ENCODE results near the gene ESRRB. TPM values are rescaled to one million over a fixed set of nuclear protein-coding genes. Genes with fewer than 3 reads are reported as not detected.

Gene ESRRB
- total RNA-seq, 1 donor from 2014 or later, result 0.23 TPM

DNA sequence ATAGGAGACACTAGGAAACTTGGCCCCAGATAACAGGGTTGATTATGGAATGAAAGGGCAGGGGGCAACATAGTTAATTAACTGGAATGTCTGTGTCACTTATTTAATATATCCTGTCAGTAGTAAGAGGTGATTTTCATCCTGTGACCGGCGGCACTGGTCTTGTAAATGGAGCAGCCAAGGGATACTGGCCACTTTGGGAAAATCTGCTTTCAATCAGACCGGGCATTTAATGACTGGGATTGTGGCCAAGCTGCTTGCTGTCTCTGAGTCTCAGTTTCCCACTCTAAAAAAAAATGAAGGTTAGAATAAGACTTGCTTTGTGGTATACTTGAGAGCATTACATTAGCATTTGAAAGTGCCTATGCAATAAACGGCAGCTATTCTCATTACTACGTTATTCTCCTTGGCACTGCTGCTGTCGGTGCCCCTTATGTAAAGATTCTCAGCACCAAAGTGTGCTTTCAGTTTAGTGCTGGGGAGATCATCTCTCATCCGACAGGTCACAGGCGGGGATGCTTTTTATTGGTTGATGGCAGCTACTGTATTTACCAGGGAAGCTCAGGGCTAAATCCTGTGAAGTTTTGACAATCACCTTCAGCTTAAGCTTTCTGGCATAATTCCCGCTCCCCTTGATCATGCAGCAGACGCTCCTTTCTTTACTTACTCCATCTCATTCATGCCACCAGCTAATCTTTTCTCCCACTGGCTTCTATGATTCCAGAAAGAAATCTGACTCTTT, 162.1 kb downstream of the ESRRB start:
- Mint-ChIP-seq H3K27me3 (ENCODE audit: low read depth) (peaks cover 2% of the 10 kb centered on the region), H3K4me1 (ENCODE audit: low read depth) (no peaks in the 10 kb centered on the region), H3K36me3 (ENCODE audit: low read depth) (no peaks in the 10 kb centered on the region), H3K4me3 (ENCODE audit: low read depth) (no peak overlapping the region), H3K9me3 (no peaks in the 10 kb centered on the region), H3K27ac (no peak overlapping the region)
- intact Hi-C loops (cut with micrococcal nuclease), result no loop called here
- DNase-seq (ENCODE audit: low spot score), result no peak

DNA sequence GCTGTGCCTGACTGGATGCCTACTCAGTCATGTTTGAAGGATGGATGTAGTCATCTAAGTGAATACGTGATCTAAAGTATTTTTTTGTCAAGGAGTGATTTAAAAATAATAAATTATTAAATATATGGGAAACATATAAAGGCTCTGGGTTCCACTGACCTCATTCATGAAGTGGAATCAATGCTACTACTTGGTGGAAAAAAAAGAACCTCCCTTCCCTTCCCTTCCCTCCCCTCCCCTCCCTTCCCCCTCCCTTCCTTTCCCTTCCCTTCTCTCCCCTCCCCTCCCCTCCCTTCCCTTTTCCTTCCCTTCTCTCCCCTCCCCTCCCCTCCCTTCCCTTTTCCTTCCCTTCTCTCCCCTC, 162.7 kb downstream of the ESRRB start:
- peaks cover 2% of the 10 kb centered on the region for H3K27me3 Mint-ChIP-seq (ENCODE audit: low read depth)
- H3K9me3 Mint-ChIP-seq, result no peaks in the 10 kb centered on the region
- H3K4me1 Mint-ChIP-seq (ENCODE audit: low read depth), result no peaks in the 10 kb centered on the region
- H3K36me3 Mint-ChIP-seq (ENCODE audit: low read depth), result no peaks in the 10 kb centered on the region
- H3K4me3 Mint-ChIP-seq (ENCODE audit: low read depth), result no peak overlapping the region
- no peak for DNase-seq (ENCODE audit: low spot score)
- intact Hi-C loops (cut with micrococcal nuclease), result no loop called here
- H3K27ac Mint-ChIP-seq, result no peak overlapping the region

DNA sequence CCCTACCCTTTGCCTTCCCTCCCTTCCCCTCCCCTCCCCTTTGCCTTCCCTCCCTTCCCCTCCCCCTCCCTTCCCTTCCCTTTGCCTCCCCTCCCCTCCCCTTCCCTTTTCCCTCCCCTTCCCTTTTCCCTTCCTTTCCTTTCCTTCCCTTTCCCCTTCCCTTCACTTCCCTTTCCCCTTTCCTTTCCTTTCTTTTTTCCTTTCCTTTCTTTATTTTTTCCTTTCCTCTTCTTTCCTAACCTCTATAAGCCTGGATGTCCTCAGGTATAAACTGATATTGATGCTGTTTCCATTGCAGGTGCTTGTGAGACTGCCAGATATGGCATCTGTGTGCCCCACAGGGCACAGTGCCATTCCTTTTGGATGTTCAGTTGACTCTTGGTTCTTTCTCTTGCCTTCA, 163.2 kb downstream of the ESRRB start:
- Mint-ChIP-seq H3K27me3 (ENCODE audit: low read depth) (peaks cover 2% of the 10 kb centered on the region), H3K4me3 (ENCODE audit: low read depth) (no peak overlapping the region), H3K27ac (no peak overlapping the region), H3K9me3 (no peaks in the 10 kb centered on the region), H3K4me1 (ENCODE audit: low read depth) (no peaks in the 10 kb centered on the region), H3K36me3 (ENCODE audit: low read depth) (no peaks in the 10 kb centered on the region)
- intact Hi-C loops (cut with micrococcal nuclease), result no loop called here
- DNase-seq (ENCODE audit: low spot score), result no peak

DNA sequence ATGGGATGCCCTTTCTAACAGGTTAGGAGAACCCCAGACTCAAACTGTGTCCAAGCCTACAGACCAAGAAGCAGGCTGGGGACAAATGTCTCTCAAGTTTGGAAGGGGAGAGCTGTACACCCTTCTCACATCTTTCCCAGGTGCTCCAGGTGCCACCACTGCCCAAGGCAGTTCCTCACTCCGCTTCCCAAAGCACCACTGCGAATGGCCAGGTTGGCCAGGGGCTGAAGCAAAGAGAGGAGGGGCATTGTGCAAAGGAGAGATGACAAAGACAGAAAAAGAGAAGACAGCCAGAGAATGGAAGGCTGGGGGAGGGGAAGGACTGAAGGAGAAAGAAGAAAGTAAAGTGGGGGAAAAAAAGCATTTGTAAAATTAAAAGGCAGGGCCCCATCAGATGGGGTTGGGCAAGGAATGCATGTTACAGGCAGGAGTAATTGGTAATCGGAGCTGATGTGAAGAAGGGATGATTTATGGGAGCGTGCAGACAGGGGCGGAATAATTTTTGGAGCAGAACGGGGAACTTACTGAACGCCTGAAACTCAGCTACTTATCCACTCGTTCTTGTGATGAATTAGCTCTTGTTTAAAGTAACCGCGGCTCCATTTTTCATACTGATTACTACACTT, 165.8 kb downstream of the ESRRB start:
- no peak overlapping the region for H3K4me3 Mint-ChIP-seq (ENCODE audit: low read depth)
- no peak overlapping the region for H3K27ac Mint-ChIP-seq
- DNase-seq (ENCODE audit: low spot score), result no peak
- H3K27me3 Mint-ChIP-seq (ENCODE audit: low read depth), result peaks cover 2% of the 10 kb centered on the region
- no peaks in the 10 kb centered on the region for H3K9me3 Mint-ChIP-seq
- no peaks in the 10 kb centered on the region for H3K4me1 Mint-ChIP-seq (ENCODE audit: low read depth)
- no peaks in the 10 kb centered on the region for H3K36me3 Mint-ChIP-seq (ENCODE audit: low read depth)
- intact Hi-C loops (cut with micrococcal nuclease), result no loop called here

DNA sequence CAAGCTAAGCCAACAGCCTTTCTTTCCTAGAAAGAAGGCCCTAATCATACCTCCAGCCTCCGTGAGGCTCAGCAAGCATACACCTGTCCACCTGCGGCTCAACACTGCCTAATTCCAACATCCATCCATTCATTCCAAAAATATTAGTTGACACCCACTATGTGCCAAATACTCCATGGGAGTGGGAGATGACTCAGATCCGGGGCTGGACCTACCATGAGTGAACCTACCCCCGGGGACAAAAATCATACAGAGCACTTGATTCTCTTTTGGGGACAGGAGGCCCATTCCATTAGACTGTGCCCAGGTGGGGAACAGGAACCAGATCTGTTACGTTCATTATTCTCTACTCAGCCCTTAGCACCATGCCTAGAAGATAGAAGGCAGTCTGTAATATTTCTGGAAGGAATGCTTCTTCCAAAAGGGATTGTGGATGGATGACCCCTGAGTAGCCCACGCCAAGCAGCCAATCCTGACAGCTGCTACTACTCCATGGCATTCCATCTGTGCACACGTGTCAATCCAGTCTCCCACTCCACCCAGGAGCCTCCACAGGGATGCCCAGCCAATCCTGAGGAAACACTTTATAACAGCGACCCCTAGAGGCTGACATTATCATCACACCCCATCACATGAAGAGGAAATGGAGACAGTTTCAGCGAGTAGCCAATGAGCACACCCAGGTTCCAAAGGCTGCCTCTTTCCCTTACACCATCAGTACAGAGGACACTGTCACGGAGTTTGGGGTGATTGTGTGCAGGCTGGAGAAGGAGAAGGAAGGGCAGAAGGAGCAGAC, 170.7 kb downstream of the ESRRB start:
- Mint-ChIP-seq H3K9me3 (no peaks in the 10 kb centered on the region), H3K27ac (no peak overlapping the region), H3K36me3 (ENCODE audit: low read depth) (no peaks in the 10 kb centered on the region), H3K4me1 (ENCODE audit: low read depth) (no peaks in the 10 kb centered on the region), H3K4me3 (ENCODE audit: low read depth) (no peak overlapping the region), H3K27me3 (ENCODE audit: low read depth) (peaks cover 2% of the 10 kb centered on the region)
- no peak for DNase-seq (ENCODE audit: low spot score)
- intact Hi-C loops (cut with micrococcal nuclease), result no loop called here

DNA sequence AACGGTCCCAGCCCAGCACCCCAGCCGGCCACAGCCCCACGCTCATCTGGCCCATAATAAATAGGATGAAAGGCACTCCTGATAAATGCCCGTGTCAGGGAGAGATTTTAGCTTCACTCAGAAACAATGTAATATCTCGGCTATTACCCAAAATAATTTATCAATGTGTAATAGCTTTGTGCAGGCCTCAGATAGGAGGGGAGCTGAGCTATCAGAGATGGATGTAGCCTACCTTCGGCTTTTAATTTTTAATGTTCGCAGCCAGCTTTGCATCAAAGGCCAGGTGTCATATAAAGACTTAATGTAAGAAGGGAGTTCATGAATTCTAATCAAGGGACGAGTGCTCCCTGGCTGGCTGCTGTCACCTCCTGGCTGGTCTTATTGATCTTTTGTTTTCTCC, 171.9 kb downstream of the ESRRB start:
- H3K4me3 Mint-ChIP-seq (ENCODE audit: low read depth), result no peak overlapping the region
- H3K27ac Mint-ChIP-seq, result no peak overlapping the region
- H3K27me3 Mint-ChIP-seq (ENCODE audit: low read depth), result no peaks in the 10 kb centered on the region
- no peaks in the 10 kb centered on the region for H3K4me1 Mint-ChIP-seq (ENCODE audit: low read depth)
- intact Hi-C loops (cut with micrococcal nuclease), result no loop called here
- H3K9me3 Mint-ChIP-seq, result no peaks in the 10 kb centered on the region
- DNase-seq (ENCODE audit: low spot score), result no peak
- H3K36me3 Mint-ChIP-seq (ENCODE audit: low read depth), result no peaks in the 10 kb centered on the region

DNA sequence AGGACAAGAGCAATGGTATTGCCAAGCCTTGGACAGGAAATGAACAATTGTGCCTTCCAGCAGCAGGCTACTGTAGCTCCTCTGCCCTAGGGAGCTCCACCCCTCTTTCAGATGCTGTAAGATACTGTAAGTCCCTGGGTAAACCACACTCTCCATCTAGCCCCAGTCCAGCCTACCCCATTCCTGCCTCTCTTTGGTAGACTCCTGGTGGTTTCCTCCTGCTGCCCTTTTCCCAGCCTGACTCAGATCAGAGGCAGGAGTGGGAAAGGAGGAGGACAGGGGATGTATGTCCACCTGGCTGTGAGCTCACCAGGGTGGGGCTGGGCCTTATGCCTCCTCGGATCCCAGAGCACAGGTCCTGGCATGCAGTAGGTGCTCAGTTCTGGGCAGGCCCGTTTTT, 174.6 kb downstream of the ESRRB start:
- Mint-ChIP-seq H3K9me3 (no peaks in the 10 kb centered on the region), H3K4me1 (ENCODE audit: low read depth) (no peaks in the 10 kb centered on the region), H3K27me3 (ENCODE audit: low read depth) (no peaks in the 10 kb centered on the region), H3K36me3 (ENCODE audit: low read depth) (no peaks in the 10 kb centered on the region), H3K4me3 (ENCODE audit: low read depth) (no peak overlapping the region), H3K27ac (no peak overlapping the region)
- DNase-seq (ENCODE audit: low spot score), result no peak
- intact Hi-C loops (cut with micrococcal nuclease), result no loop called here

DNA sequence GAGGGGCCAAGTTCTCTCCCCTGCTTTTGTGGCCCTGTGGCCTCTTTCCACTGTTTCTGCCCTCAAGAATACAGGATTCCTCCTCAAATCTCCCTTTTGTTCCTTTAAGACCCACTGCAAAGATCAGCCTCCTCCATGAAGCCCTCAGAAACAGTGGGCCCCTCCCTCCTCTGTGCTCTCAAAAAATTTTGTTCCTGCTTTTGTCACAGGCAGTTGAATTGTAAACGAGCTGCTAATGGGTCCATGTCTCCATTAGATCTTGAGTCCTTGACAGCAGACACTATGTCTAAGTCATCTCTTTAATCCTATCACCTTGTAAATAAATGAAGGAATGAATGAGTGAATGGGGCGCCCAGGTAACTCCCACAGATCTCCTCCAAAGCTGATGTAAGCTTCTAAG, 175.2 kb downstream of the ESRRB start:
- Mint-ChIP-seq H3K9me3 (no peaks in the 10 kb centered on the region), H3K27ac (no peak overlapping the region), H3K27me3 (ENCODE audit: low read depth) (no peaks in the 10 kb centered on the region), H3K36me3 (ENCODE audit: low read depth) (no peaks in the 10 kb centered on the region), H3K4me3 (ENCODE audit: low read depth) (no peak overlapping the region), H3K4me1 (ENCODE audit: low read depth) (no peaks in the 10 kb centered on the region)
- DNase-seq (ENCODE audit: low spot score), result no peak
- intact Hi-C loops (cut with micrococcal nuclease), result no loop called here

Other genes with a start within 250 kb of the ESRRB start
- 59.1 and 67.3 TPM in 2 replicates for gene GPATCH2L, start 224.2 kb upstream of the ESRRB start, total RNA-seq

Data from activated T-helper 2 cell treated with anti-CD3 and anti-CD28 coated beads, Interferon-gamma antibody, Interleukin-2, Interleukin-4, amounts not matched to agents 10 μg/mL and 5 μg/mL and 100 μg/mL, durations not matched to agents 14 hours and 24 hours and 36 hours (primary cell).